ENCODE measurements around the gene SYT3.
"Not testable (repeated sequence)": the region's sequence is repeated elsewhere in the genome, so short reads cannot be mapped to it uniquely, and the experiment has no call there.

Gene SYT3

GRCh38 chr19:50601407-50602088, 38.1 kb downstream of the SYT3 start:
- DNase-seq: no peak

- no peak for DNase-seq
These were observed 40.3 kb downstream of the SYT3 start for GRCh38 chr19:50599427-50599826.

- DNase-seq: no peak
These were observed 49.5 kb downstream of the SYT3 start for GRCh38 chr19:50590191-50590590.

- not testable (repeated sequence) for DNase-seq
These were observed 57.7 kb downstream of the SYT3 start for GRCh38 chr19:50581795-50582660.

GRCh38 chr19:50580970-50581634, 58.6 kb downstream of the SYT3 start:
- DNase-seq: no peak

DNA sequence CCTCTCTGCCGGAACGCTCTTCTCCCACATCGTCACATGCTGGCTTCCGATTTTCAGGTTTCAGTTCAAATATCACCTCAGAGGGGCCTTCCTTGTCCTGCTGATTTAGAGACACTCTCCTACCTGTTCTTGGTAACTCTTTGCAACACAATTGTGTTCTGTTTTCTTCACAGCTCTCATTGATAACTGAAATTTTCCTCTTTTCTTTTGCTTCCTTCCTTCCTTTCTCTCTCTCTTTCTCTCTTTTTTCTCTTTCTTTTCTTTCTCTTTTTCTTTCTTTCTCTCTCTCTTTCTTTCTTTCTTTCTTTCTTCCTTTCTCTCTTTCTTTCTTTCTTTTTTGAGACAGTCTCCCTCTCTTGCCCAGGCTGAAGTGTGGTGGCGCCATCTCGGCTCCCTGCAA, 59.4 kb downstream of the SYT3 start:
- no peak for DNase-seq

GRCh38 chr19:50576769-50577168, 62.9 kb downstream of the SYT3 start:
- DNase-seq: not testable (repeated sequence)

DNA sequence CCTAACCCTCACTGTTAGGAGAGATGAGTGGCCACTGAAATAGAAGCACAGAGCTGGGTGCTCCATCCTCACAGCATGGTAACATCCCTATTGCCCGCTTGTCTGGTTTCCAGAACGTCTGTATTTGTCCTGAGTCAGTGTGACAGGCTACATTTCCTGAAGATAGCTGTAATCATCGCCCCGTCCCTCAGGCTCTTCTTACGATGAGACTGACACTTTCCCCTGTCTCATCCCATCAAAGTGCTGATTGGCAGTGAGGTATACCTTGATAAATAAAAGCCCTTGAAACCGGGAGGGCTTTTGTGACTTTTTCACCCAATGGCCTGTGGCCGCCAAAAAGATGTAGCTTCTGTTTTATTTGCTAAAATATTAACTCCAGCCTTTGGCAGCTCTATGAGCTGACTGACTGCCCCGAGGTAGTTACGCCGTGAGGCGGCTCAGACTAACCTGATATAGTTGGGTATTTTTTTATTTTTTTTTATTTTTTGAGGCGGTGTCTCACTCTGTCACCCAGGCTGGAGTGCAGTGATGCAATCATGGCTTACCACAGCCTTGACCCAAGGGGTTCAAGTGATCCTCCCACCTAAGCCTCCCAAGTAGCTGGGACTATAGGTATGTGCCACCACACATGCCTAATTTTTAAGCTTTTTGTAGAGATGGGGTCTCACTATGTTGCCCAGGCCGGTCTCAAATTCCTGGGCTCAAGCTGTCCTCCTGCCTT, 65.8 kb downstream of the SYT3 start:
- DNase-seq: no peak

All from activated naive CD4-positive, alpha-beta T cell treated with anti-CD3 and anti-CD28 coated beads, Interleukin-2, amount 50 U/mL, for 16 hours (primary cell).